ENCODE results near the gene ERICH6. TPM values are rescaled to one million over a fixed set of nuclear protein-coding genes. Genes with fewer than 3 reads are reported as not detected.

ERICH6 gene
- total RNA-seq, 3 donors from 2014 or later (not counting 1 experiment from before 2014, with no cell fraction given), result 0.35 to 3.7 (median 3.6) TPM

DNA sequence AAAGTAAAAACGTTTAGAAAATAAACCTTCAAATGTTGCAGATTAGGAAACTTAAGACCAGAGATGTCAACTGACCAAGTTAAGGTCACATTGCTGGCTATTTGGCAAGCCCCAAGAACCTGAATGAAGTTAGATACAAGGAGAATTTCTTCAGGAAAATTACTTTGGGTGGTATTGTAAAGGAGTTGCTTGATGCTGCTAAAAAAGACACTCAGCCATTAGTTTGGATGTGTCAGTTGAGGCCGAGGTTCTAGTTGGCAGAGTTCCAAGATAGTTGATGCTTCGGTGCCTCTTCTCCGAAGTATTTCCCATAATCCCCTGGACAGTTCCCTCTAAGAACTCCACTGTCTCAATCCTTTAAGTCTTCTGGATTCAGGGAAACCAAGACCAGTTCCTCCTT is 35.0 kb upstream of the ERICH6 start:
- H3K9me3 ChIP-seq (ENCODE audit: control insufficient read depth, insufficient read depth, low read length), result no peaks in the 10 kb centered on the region
- Mint-ChIP-seq H3K9me3 (no peaks in the 10 kb centered on the region), H3K27me3 (ENCODE audit: low read depth in 2 of 2) (no peaks in the 10 kb centered on the region), H3K4me1 (peaks cover 21 to 24% of the 10 kb centered on the region in 2 donors), H3K27ac (no peak overlapping the region), H3K4me3 (no peak overlapping the region), H3K36me3 (no peaks in the 10 kb centered on the region)
- H3K36me3 ChIP-seq (ENCODE audit: control insufficient read depth, insufficient read depth, low read length), result peaks cover 16% of the 10 kb centered on the region
- TF ChIP-seq, protein P1, sequence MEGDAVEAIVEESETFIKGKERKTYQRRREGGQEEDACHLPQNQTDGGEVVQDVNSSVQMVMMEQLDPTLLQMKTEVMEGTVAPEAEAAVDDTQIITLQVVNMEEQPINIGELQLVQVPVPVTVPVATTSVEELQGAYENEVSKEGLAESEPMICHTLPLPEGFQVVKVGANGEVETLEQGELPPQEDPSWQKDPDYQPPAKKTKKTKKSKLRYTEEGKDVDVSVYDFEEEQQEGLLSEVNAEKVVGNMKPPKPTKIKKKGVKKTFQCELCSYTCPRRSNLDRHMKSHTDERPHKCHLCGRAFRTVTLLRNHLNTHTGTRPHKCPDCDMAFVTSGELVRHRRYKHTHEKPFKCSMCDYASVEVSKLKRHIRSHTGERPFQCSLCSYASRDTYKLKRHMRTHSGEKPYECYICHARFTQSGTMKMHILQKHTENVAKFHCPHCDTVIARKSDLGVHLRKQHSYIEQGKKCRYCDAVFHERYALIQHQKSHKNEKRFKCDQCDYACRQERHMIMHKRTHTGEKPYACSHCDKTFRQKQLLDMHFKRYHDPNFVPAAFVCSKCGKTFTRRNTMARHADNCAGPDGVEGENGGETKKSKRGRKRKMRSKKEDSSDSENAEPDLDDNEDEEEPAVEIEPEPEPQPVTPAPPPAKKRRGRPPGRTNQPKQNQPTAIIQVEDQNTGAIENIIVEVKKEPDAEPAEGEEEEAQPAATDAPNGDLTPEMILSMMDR (IDR thresholded peaks at IDR 0.05), result no peak
- H3K4me1 ChIP-seq (ENCODE audit: control insufficient read depth, insufficient read depth, low read length), result peaks cover 11% of the 10 kb centered on the region
- WGBS (ENCODE audit: insufficient coverage), result 77% methylated on average over 4 of the region's 4 CpGs
- DNase-seq (no peak), ATAC-seq (no peak)
- H3K27me3 ChIP-seq (ENCODE audit: control insufficient read depth, insufficient read depth, low read length), result no peaks in the 10 kb centered on the region
- intact Hi-C loops (cut with micrococcal nuclease), result no loop called here
- no peak overlapping the region for H3K4me3 ChIP-seq (ENCODE audit: low read length)
- H3K27ac ChIP-seq (ENCODE audit: low read length), result no peak overlapping the region

- ATAC-seq (peak in 1 of 3 donors; percentile 52), DNase-seq (no peak)
- Mint-ChIP-seq H3K27me3 (ENCODE audit: low read depth in 2 of 2) (no peaks in the 10 kb centered on the region), H3K36me3 (no peaks in the 10 kb centered on the region), H3K4me1 (peaks cover 21 to 28% of the 10 kb centered on the region in 2 donors), H3K9me3 (no peaks in the 10 kb centered on the region), H3K4me3 (no peak overlapping the region), H3K27ac (no peak overlapping the region)
- TF ChIP-seq, protein P1 (IDR thresholded peaks at IDR 0.05), result no peak
- Histone ChIP-seq H3K27ac (ENCODE audit: low read length) (no peak overlapping the region), H3K36me3 (ENCODE audit: control insufficient read depth, insufficient read depth, low read length) (peaks cover 16% of the 10 kb centered on the region), H3K27me3 (ENCODE audit: control insufficient read depth, insufficient read depth, low read length) (no peaks in the 10 kb centered on the region), H3K4me1 (ENCODE audit: control insufficient read depth, insufficient read depth, low read length) (peaks cover 11% of the 10 kb centered on the region), H3K4me3 (ENCODE audit: low read length) (no peak overlapping the region), H3K9me3 (ENCODE audit: control insufficient read depth, insufficient read depth, low read length) (no peaks in the 10 kb centered on the region)
- intact Hi-C loops (cut with micrococcal nuclease), result no loop called here
- WGBS (ENCODE audit: insufficient coverage), result 67% methylated on average over 1 of the region's 2 CpGs
Measured at GRCh38 chr3:150737874-150738679, 34.4 kb upstream of the ERICH6 start.

- H3K4me3 ChIP-seq (ENCODE audit: low read length), result no peak overlapping the region
- ATAC-seq (no peak), DNase-seq (peak in 1 of 2 donors; percentile 63)
- Mint-ChIP-seq H3K4me1 (peaks cover 14 to 22% of the 10 kb centered on the region in 2 donors), H3K9me3 (no peaks in the 10 kb centered on the region), H3K27ac (no peak overlapping the region), H3K36me3 (no peaks in the 10 kb centered on the region), H3K4me3 (no peak overlapping the region), H3K27me3 (ENCODE audit: low read depth in 2 of 2) (no peaks in the 10 kb centered on the region)
- intact Hi-C loops (cut with micrococcal nuclease), result no loop called here
- WGBS (ENCODE audit: insufficient coverage), result 92% methylated on average over 8 of the region's 8 CpGs
- TF ChIP-seq, protein P1 (IDR thresholded peaks at IDR 0.05), result no peak
- peaks cover 12% of the 10 kb centered on the region for H3K36me3 ChIP-seq (ENCODE audit: control insufficient read depth, insufficient read depth, low read length)
- no peak overlapping the region for H3K27ac ChIP-seq (ENCODE audit: low read length)
- H3K27me3 ChIP-seq (ENCODE audit: control insufficient read depth, insufficient read depth, low read length), result no peaks in the 10 kb centered on the region
- peaks cover 11% of the 10 kb centered on the region for H3K4me1 ChIP-seq (ENCODE audit: control insufficient read depth, insufficient read depth, low read length)
- H3K9me3 ChIP-seq (ENCODE audit: control insufficient read depth, insufficient read depth, low read length), result no peaks in the 10 kb centered on the region
Measured at GRCh38 chr3:150736903-150737832, 33.4 kb upstream of the ERICH6 start.

Measured in natural killer cell (primary cell).